ENCODE data around the gene EML3.

DNA sequence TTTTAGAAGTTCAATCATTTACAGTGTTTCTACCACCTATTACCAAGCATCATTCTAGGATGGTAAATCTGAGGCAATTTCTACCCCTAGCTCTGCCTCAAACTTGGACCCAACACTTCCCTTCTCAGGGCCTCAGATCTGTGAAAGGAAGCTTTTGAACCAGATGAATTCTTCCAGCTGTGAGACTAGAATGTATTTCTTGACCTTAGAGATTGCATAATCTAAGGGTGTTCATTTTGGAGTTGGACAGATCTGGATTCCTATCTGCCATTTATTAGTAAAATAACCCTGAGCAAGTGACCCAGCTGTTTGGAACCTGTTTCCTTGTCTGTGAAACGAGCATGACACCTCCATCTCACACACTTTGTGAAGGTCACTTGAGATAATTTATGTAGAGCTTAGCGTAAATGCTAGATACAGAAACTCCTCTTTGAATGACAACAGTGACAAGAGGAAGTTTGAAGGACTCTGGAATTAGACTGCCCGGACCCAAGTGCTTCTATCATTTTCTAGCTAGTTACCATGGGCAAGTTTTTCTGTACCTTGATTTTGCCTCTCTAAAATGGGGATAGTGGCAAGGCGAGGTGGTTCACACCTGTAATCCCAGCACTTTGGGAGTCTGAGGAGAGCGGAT is 44.3 kb upstream of the EML3 start:
- TF ChIP-seq, protein P1, sequence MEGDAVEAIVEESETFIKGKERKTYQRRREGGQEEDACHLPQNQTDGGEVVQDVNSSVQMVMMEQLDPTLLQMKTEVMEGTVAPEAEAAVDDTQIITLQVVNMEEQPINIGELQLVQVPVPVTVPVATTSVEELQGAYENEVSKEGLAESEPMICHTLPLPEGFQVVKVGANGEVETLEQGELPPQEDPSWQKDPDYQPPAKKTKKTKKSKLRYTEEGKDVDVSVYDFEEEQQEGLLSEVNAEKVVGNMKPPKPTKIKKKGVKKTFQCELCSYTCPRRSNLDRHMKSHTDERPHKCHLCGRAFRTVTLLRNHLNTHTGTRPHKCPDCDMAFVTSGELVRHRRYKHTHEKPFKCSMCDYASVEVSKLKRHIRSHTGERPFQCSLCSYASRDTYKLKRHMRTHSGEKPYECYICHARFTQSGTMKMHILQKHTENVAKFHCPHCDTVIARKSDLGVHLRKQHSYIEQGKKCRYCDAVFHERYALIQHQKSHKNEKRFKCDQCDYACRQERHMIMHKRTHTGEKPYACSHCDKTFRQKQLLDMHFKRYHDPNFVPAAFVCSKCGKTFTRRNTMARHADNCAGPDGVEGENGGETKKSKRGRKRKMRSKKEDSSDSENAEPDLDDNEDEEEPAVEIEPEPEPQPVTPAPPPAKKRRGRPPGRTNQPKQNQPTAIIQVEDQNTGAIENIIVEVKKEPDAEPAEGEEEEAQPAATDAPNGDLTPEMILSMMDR (IDR thresholded peaks at IDR 0.05): no peak
- no peak for TF ChIP-seq POLR2A (IDR thresholded peaks at IDR 0.05)

All from lower leg skin (tissue), 3 donors.